Type B pancreatic cell (in vitro differentiated cells): ENCODE results near the gene TRIO. TPM values are rescaled to one million over a fixed set of nuclear protein-coding genes. Genes with fewer than 3 reads are reported as not detected.

Source experiments
- DNase-seq: peaks from one replicate; pipeline ENCODE4 v3.0.0; 2021; ENCODE audit warnings: mixed read lengths; ENCODE audit not compliant: unreplicated experiment; ENCODE audit errors: extremely low spot score
- H3K27ac Mint-ChIP-seq: 2 replicates; pipeline ENCODE4 v1.8.0; 2021; ENCODE audit warnings: mild to moderate bottlenecking, mixed read lengths
- H3K27me3 Mint-ChIP-seq: 2 replicates; pipeline ENCODE4 v1.8.0; 2021; ENCODE audit warnings: mixed read lengths
- H3K36me3 Mint-ChIP-seq: 2 replicates; pipeline ENCODE4 v1.8.0; 2021; ENCODE audit warnings: mixed read lengths
- H3K4me1 Mint-ChIP-seq: one replicate; pipeline ENCODE4 v1.8.0; 2021; ENCODE audit warnings: mixed read lengths; ENCODE audit not compliant: unreplicated experiment
- H3K4me3 Mint-ChIP-seq: 2 replicates; pipeline ENCODE4 v1.8.0; 2021; ENCODE audit warnings: mild to moderate bottlenecking, mixed read lengths
- H3K9me3 Mint-ChIP-seq: 2 replicates; pipeline ENCODE4 v1.8.0; 2021; ENCODE audit warnings: mixed read lengths
- CTCF ChIP-seq: fragments of 200-600 bp; sonication (generic); conservative IDR thresholded peaks from 2 replicates; pipeline ENCODE4 v1.5.0; 2021; ENCODE audit warnings: antibody characterized with exemption, mild to moderate bottlenecking
- total RNA-seq: library from RNA; stranded (reverse); gene quantifications from 2 replicates; pipeline ENCODE4 v1.2.1, GENCODE V29; 2021; ENCODE audit warnings: low replicate concordance

The TRIO gene
- total RNA-seq, 1 donor from 2014 or later: 145 TPM

GRCh38 chr5:14516901-14517300, 373.8 kb downstream of the TRIO start:
- Mint-ChIP-seq H3K27me3 (no peaks in the 10 kb centered on the region), H3K27ac (no peak overlapping the region), H3K4me1 (no peaks in the 10 kb centered on the region), H3K4me3 (no peak overlapping the region), H3K9me3 (peaks cover 8% of the 10 kb centered on the region), H3K36me3 (no peaks in the 10 kb centered on the region)
- no peak for TF ChIP-seq CTCF
- no peak for DNase-seq

- Mint-ChIP-seq H3K36me3 (no peaks in the 10 kb centered on the region), H3K27me3 (no peaks in the 10 kb centered on the region), H3K4me3 (no peak overlapping the region), H3K4me1 (no peaks in the 10 kb centered on the region), H3K27ac (no peak overlapping the region), H3K9me3 (peaks cover 6% of the 10 kb centered on the region)
- TF ChIP-seq CTCF: no peak
- no peak for DNase-seq
Measured at GRCh38 chr5:14518638-14519037, 375.5 kb downstream of the TRIO start.

GRCh38 chr5:14521748-14522147, 378.6 kb downstream of the TRIO start:
- H3K36me3 Mint-ChIP-seq: no peaks in the 10 kb centered on the region

GRCh38 chr5:14522721-14523120, 379.6 kb downstream of the TRIO start:
- H3K4me1 Mint-ChIP-seq: no peaks in the 10 kb centered on the region
- TF ChIP-seq CTCF: no peak
- H3K27me3 Mint-ChIP-seq: no peaks in the 10 kb centered on the region

More at GRCh38 chr5:14521748-14522147, 378.6 kb downstream of the TRIO start:
- Mint-ChIP-seq H3K27me3 (no peaks in the 10 kb centered on the region), H3K4me3 (no peak overlapping the region), H3K27ac (no peak overlapping the region), H3K4me1 (no peaks in the 10 kb centered on the region), H3K9me3 (no peaks in the 10 kb centered on the region)
- TF ChIP-seq CTCF: no peak
- peak; percentile 39 for DNase-seq

GRCh38 chr5:14523243-14524034, 380.3 kb downstream of the TRIO start:
- Mint-ChIP-seq H3K4me1 (no peaks in the 10 kb centered on the region), H3K27ac (no peak overlapping the region), H3K27me3 (no peaks in the 10 kb centered on the region), H3K36me3 (no peaks in the 10 kb centered on the region), H3K4me3 (no peak overlapping the region), H3K9me3 (no peaks in the 10 kb centered on the region)
- peak; percentile 11 for DNase-seq
- no peak for TF ChIP-seq CTCF

More at GRCh38 chr5:14522721-14523120, 379.6 kb downstream of the TRIO start:
- Mint-ChIP-seq H3K4me3 (no peak overlapping the region), H3K9me3 (no peaks in the 10 kb centered on the region), H3K36me3 (no peaks in the 10 kb centered on the region), H3K27ac (no peak overlapping the region)
- peak; percentile 36 for DNase-seq
